HL-60 (cell line): Measurements from ENCODE around the gene PGAP3.
A peak's percentile ranks its signal among the peaks of the same experiment; 100 is the strongest.

Experiments used
- DNase-seq, 2 experiments: peaks; one replicate each; pipeline ENCODE4 v3.0.0-alpha.2; 2010 to 2020; ENCODE audit warnings: low read depth in 1 of 2, low spot score in 1 of 2
- H3K27ac ChIP-seq: fragments of 250-450 bp; sonication (Bioruptor Pico); replicated peaks from 2 replicates; pipeline ENCODE4 v1.5.1; 2020; ENCODE audit warnings: mild to moderate bottlenecking, moderate library complexity
- H3K27me3 ChIP-seq: fragments of 250-450 bp; sonication (Bioruptor Pico); 2 replicates; pipeline ENCODE4 v1.5.1; 2021; ENCODE audit warnings: mild to moderate bottlenecking, moderate library complexity; ENCODE audit not compliant: insufficient read depth, poor library complexity, severe bottlenecking
- H3K4me3 ChIP-seq: replicated peaks from 2 replicates; pipeline ENCODE4 v1.5.1; 2011; ENCODE audit warnings: mild to moderate bottlenecking, control low read depth, low read length; ENCODE audit not compliant: insufficient read depth
- GABPA ChIP-seq: IDR thresholded peaks from 2 replicates; pipeline ENCODE4 v1.6.1; 2012; ENCODE audit warnings: low read depth
- POLR2AphosphoS5 ChIP-seq: IDR thresholded peaks from 2 replicates; pipeline ENCODE4 v1.6.1; 2012; ENCODE audit warnings: low read depth
- SPI1 ChIP-seq: IDR thresholded peaks from 2 replicates; pipeline ENCODE4 v1.6.1; 2012; ENCODE audit warnings: low read depth, mild to moderate bottlenecking, borderline replicate concordance
- TF ChIP-seq, protein P1 (sequence below): IDR thresholded peaks from 2 replicates; pipeline ENCODE4 v1.6.1; 2012; ENCODE audit warnings: low read depth; ENCODE audit not compliant: insufficient replicate concordance
- TF ChIP-seq, protein P2 (sequence below): IDR thresholded peaks from one replicate; pipeline ENCODE4 v1.5.1; 2011; ENCODE audit warnings: low read length, control low read depth, inconsistent platforms; ENCODE audit not compliant: insufficient read depth

Gene PGAP3

DNA sequence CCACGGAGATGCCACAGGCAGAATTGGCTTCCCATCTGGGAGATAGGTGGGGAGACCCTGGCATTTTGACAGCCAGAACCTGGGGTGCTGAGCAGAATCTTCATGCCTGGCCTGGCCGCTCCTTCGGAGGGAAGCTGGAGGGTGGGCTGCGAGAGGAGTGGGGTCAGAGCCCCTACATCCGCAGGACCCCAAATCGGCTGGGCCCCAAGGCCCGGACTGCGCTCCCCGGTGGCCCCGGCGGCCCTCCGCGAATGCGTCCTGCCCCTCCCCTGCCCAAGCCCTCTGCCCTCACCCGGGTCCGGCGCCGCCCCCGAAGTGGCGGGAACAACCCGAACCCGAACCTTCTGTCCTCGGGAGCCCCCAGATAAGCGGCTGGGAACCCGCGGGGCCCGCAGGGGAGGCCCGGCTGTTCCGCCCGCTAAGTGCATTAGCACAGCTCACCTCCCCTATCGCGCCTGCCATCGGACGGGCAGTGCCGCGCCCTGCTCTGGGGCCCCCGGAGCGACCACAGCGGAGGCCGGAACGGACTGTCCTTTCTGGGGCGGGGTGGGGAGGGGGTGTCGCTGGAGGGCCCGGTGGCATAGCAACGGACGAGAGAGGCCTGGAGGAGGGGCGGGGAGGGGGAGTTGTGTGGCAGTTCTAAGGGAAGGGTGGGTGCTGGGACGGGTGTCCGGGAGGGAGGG is 20.5 kb downstream of the PGAP3 start:
- TF ChIP-seq POLR2AphosphoS5 (no peak), SPI1 (no peak), GABPA (no peak)
- TF ChIP-seq, protein P1, sequence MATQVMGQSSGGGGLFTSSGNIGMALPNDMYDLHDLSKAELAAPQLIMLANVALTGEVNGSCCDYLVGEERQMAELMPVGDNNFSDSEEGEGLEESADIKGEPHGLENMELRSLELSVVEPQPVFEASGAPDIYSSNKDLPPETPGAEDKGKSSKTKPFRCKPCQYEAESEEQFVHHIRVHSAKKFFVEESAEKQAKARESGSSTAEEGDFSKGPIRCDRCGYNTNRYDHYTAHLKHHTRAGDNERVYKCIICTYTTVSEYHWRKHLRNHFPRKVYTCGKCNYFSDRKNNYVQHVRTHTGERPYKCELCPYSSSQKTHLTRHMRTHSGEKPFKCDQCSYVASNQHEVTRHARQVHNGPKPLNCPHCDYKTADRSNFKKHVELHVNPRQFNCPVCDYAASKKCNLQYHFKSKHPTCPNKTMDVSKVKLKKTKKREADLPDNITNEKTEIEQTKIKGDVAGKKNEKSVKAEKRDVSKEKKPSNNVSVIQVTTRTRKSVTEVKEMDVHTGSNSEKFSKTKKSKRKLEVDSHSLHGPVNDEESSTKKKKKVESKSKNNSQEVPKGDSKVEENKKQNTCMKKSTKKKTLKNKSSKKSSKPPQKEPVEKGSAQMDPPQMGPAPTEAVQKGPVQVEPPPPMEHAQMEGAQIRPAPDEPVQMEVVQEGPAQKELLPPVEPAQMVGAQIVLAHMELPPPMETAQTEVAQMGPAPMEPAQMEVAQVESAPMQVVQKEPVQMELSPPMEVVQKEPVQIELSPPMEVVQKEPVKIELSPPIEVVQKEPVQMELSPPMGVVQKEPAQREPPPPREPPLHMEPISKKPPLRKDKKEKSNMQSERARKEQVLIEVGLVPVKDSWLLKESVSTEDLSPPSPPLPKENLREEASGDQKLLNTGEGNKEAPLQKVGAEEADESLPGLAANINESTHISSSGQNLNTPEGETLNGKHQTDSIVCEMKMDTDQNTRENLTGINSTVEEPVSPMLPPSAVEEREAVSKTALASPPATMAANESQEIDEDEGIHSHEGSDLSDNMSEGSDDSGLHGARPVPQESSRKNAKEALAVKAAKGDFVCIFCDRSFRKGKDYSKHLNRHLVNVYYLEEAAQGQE: no peak
- TF ChIP-seq, protein P2, sequence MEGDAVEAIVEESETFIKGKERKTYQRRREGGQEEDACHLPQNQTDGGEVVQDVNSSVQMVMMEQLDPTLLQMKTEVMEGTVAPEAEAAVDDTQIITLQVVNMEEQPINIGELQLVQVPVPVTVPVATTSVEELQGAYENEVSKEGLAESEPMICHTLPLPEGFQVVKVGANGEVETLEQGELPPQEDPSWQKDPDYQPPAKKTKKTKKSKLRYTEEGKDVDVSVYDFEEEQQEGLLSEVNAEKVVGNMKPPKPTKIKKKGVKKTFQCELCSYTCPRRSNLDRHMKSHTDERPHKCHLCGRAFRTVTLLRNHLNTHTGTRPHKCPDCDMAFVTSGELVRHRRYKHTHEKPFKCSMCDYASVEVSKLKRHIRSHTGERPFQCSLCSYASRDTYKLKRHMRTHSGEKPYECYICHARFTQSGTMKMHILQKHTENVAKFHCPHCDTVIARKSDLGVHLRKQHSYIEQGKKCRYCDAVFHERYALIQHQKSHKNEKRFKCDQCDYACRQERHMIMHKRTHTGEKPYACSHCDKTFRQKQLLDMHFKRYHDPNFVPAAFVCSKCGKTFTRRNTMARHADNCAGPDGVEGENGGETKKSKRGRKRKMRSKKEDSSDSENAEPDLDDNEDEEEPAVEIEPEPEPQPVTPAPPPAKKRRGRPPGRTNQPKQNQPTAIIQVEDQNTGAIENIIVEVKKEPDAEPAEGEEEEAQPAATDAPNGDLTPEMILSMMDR: no peak
- no peak for DNase-seq
- Histone ChIP-seq H3K27ac (no peak overlapping the region), H3K4me3 (no peak overlapping the region), H3K27me3 (peaks cover 43% of the 10 kb centered on the region)

DNA sequence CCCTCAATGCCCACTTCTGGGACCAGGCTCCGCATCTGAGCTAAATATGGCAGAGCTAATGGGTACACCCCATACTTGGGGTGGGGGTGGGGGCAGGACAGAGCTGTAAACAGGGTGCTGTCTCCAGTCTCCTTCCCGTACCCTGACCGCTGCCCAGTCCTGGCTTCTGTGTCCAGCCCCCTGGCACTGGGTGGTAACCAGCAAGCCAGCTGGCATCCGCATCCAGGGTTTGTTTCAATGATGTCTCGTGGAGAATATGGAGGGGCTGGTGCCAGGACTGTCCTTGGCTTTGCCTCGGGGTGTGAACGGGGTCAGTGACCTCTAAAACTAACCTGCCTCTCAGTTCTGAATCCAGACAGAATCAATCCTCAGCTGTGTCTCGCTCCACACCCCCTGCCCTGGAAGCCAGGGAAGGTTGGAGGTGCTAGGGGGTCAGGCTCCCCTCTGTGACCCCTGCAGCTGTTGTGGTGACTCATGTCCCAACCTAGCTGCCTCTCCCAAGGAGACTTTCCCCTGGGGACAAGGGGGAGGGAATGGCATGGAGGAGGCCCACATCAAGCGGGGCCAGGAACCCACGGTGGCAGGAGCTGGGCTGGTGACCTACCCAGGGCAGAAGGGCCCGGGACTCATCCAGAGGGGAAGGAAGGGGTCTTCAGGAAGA is 21.1 kb downstream of the PGAP3 start:
- no peak overlapping the region for H3K4me3 ChIP-seq
- DNase-seq: no peak
- H3K27ac ChIP-seq: no peak overlapping the region
- no peak for TF ChIP-seq POLR2AphosphoS5
- TF ChIP-seq, protein P1: no peak
- TF ChIP-seq, protein P2: no peak
- peaks cover 43% of the 10 kb centered on the region for H3K27me3 ChIP-seq

DNA sequence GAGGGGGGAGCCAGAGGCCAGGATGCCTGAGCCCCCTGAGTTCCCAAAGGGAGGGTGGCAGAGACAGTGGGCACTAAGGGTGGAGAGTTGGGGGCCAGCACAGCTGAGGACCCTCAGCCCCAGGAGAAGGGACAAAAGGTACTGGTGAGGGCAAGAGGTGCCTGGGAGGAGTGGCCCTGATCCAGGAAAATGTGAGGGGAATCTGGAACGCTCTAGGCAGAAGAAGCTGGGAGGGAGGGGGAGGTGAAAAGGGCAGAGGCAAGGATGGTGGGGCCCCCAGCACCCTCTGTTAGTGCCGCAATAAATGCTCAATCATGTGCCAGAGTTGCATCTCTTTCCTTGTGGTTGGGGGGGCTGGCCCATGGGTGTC is 21.6 kb downstream of the PGAP3 start:
- DNase-seq: no peak
- H3K27ac ChIP-seq: no peak overlapping the region
- no peak for TF ChIP-seq GABPA
- peaks cover 40% of the 10 kb centered on the region for H3K27me3 ChIP-seq
- H3K4me3 ChIP-seq: no peak overlapping the region

DNA sequence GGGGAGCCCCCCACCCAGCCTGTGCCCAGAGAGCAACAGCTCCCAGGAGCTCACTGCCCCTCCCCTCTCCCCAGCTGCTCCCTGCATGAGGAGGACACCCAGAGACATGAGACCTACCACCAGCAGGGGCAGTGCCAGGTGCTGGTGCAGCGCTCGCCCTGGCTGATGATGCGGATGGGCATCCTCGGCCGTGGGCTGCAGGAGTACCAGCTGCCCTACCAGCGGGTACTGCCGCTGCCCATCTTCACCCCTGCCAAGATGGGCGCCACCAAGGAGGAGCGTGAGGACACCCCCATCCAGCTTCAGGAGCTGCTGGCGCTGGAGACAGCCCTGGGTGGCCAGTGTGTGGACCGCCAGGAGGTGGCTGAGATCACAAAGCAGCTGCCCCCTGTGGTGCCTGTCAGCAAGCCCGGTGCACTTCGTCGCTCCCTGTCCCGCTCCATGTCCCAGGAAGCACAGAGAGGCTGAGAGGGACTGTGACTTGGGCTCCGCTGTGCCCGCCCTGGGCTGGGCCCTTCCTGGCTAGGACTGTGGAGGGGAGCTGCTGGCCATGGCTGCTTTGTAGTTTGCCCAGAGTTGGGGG is 22.1 kb downstream of the PGAP3 start:
- no peak overlapping the region for H3K4me3 ChIP-seq
- no peak overlapping the region for H3K27ac ChIP-seq
- peak in 1 of 2 experiments; percentile 16 for DNase-seq
- TF ChIP-seq, protein P2: no peak
- TF ChIP-seq GABPA (no peak), POLR2AphosphoS5 (no peak), SPI1 (no peak)
- TF ChIP-seq, protein P1: no peak
- peaks cover 40% of the 10 kb centered on the region for H3K27me3 ChIP-seq
